ENCODE results near the gene OMA1.

Gene OMA1

DNA sequence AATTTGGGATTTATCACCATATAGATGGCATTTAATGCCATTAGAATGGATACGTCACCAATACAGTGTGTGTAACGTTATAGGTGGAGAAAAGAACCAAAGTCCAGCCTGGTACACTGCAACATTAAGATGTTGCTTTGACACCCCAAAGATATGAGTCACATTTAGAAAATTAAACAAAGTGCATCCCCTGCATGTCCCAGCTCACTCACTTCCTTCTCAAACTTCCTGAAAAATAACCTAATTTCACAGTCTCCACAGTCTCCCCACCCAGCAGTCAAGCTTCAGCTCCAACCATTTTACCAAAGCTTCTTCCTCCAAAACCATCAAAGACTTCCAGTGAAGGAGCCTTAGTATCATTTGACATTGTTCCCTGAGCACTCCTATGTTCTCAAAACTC, 111.9 kb downstream of the OMA1 start:
- no peak for DNase-seq (ENCODE audit: extremely low read depth in 1 of 2, low read depth in 1 of 2)

DNA sequence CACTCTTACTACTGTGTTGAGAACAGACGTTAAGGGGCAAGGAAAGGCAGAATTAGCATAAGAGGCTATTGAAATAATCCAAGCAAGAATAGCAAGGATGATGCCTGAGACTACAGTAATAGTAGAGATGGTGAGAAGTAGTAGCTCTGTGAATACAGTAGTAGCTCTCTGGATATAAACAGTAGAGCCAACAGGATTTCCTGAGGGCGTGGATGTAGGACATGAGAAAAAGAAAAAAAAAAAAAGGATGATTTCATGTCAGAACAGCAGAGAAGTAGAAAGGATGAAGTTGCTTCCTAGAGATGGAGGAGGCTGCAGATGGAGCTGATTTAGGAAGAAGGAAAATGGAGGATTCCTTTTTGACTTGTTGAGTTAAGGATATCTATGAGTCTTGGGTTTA, 112.3 kb downstream of the OMA1 start:
- DNase-seq (ENCODE audit: extremely low read depth in 1 of 2, low read depth in 1 of 2) = no peak

DNA sequence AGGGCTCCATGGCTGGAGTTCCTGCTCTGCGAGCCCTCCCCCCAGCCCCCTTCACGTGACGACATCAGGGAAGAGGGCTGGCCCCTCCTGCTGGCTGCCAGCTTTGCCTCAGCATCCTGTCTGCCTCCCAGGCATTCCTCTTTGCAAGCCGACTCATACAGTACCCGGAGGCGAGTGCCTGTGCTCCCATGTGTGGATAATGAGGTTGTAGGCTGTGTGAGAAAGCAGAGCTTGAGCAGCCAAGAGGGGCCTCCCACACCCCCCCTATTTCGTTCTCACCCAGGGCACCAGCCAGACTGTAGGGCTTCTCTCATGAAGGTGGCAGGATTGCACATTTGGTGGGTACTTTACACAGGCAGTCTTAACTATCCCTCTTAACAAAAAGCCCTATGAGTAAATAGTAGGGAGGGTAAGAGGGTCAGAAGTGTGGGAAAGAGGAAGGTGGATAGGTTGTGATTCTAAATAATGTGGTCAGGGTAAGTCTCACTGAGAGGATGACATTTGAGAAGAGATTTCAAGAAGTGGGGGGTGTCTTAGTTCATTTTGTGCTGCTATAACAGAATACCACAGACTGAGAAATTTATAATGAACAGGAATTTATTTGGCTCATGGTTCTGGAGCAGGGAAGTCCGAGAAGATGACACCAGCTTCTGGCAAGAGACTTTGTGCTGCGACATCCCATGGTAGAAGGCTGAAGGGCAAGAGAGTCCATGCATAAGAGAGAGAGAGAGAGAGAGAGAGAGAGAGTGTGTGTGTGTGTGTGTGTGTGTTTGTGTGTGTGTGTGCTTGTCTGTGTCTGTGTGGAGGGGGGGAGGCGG, 113.5 kb downstream of the OMA1 start:
- no peak for DNase-seq (ENCODE audit: extremely low read depth in 1 of 2, low read depth in 1 of 2)

DNA sequence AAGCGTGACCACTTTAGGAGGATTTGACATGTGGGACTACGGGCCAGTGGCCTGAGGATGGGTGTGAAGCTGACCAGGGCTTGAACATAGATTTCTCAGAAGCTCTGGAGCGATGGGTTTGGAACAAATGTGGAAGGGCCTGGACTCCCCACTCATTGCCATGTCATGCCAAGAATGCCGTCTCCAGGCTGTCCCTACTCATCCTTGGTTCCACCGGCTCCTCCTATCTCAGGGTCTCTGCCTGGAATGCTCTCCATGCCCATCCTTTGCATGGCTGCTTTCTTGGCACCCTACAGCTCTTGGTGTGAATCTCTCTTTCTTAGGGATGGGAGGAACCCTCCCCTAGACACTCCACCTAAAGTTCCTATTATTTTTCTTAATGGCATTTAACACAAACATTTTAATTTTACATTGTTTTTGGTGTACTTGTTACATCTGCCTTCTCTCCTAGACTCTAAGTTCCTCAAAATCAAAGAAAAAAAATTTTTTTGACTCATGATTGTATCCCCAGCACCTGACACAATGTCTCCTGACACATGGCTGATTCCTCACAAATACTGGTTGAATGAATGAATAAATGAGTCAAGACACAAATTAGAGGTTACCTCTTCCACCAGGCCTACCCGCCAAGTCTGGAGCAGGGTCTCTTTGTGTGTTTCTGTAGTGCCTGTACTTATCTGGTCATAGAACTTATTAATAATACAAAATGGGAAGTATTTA, 114.5 kb downstream of the OMA1 start:
- DNase-seq (ENCODE audit: extremely low read depth in 1 of 2, low read depth in 1 of 2) = no peak
